HG03064 (cell line): Measurements from ENCODE around the gene XRCC6.
"Not testable (repeated sequence)": the region's sequence is repeated elsewhere in the genome, so short reads cannot be mapped to it uniquely, and the experiment has no call there.

Source experiments
- ATAC-seq: cut with Tn5 transposase; IDR thresholded peaks from one replicate; pipeline ENCODE4 v1.9.1; 2021; ENCODE audit warnings: low read depth; ENCODE audit not compliant: unreplicated experiment

Gene XRCC6

GRCh38 chr22:41597635-41597953, 23.5 kb upstream of the XRCC6 start:
- no peak for ATAC-seq

- ATAC-seq = no peak
Observed at GRCh38 chr22:41598081-41598480, 23.0 kb upstream of the XRCC6 start.

- ATAC-seq = no peak
Observed at GRCh38 chr22:41598891-41599635, 22.0 kb upstream of the XRCC6 start.

GRCh38 chr22:41600976-41601375, 20.1 kb upstream of the XRCC6 start:
- ATAC-seq = no peak

DNA sequence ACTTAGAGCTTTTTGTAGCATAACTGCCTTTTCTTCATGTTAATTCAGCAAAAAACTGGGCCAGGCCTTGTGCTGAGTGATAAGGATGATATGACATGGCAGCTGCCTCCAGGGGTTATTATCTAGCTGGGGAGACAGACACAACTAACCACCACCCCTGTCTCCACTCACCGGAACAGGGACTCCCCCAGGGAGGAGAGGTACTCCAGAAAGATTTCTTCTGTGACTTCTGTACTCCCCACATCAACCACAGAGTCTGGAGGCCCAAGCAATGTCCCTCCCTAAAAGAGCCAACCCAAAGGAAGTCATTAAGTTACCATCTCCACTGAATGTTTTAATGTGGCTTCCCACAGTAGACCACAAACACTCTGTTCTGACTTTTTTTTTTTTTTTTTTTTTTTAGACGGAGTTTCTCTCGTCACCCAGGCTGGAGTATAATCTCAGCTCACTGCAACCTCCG, 17.2 kb upstream of the XRCC6 start:
- ATAC-seq = no peak

GRCh38 chr22:41608386-41608785, 12.7 kb upstream of the XRCC6 start:
- no peak for ATAC-seq

DNA sequence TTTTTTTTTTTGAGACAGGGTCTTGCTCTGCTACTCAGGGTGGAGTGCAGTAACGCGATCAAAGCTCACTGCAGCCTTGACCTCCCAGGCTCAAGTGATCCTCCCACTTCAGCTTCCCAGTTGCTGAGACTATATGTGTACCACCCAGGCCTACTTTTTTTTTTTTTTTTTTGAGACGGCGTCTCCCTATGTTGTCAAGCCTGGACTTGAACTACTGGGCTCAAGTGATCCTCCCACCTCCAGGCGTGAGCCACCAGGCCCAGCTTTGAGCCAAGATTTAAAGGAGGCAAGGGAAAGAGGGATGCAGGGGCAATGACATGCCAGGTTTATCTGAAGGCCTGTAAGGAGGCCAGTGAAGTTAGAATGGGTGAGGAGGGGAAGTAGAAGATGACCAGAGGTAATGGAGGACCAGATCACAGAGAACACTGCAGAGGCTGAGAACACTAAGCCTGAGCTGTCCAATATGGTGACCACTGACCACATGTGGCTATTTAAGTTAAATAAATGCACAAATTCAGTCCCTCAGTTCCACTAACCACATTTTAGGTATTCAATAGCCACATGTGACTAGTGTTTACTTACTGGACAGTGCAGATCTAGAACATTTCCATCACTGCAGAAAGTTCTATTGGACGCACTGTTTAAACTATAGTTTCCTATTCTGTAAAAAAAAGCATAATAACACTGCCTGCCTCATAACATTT, 8.3 kb upstream of the XRCC6 start:
- ATAC-seq = no peak

- no peak for ATAC-seq
Observed at GRCh38 chr22:41613456-41613855, 7.6 kb upstream of the XRCC6 start.

- peak; percentile 26 for ATAC-seq
Observed at GRCh38 chr22:41619979-41620588, 1.0 kb upstream of the XRCC6 start.

- peak; percentile 16 for ATAC-seq
Observed at GRCh38 chr22:41620589-41621098, 451 bp upstream of the XRCC6 start, which contains the start of gene DESI1. Gene DESI1, minus strand, starts transcription at chr22:41621043. Its CDS starts 204 bp downstream, at chr22:41620839.

DNA sequence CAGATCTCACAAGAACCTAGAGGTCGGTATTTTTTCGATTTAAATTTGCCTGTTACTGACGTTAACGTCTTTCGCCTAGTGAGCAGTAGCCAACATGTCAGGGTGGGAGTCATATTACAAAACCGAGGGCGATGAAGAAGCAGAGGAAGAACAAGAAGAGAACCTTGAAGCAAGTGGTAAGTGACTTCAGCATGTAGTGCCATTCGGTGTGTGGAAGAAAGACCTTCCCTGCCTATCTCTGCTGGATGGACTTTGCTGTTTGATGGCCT, 750 bp downstream of the XRCC6 start:
- ATAC-seq = no peak

- ATAC-seq = no peak
Observed at GRCh38 chr22:41625577-41625976, 4.5 kb downstream of the XRCC6 start.

DNA sequence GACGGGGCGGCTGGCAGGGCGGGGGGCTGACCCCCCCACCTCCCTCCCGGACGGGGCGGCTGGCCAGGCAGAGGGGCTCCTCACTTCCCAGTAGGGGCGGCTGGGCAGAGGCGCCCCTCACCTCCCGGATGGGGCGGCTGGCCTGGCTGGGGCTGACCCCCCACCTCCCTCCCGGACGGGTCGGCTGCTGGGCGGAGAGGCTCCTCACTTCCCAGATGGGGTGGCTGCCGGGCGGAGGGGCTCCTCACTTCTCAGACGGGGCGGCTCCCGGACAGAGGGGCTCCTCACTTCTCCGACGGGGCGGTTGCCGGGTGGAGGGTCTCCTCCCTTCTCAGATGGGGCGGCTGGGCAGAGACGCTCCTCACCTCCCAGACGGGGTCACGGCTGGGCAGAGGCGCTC, 10.0 kb downstream of the XRCC6 start:
- ATAC-seq = not testable (repeated sequence)

DNA sequence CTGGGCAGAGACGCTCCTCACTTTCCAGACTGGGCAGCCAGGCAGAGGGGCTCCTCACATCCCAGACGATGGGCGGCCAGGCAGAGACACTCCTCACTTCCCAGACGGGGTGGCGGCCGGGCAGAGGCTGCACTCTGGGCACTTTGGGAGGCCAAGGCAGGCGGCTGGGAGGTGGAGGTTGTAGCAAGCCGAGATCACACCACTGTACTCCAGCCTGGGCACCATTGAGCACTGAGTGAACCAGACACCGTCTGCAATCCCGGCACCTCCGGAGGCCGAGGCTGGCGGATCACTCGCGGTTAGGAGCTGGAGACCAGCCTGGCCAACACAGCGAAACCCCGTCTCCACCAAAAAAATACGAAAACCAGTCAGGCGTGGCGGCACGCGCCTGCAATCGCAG, 10.5 kb downstream of the XRCC6 start:
- not testable (repeated sequence) for ATAC-seq

GRCh38 chr22:41634610-41635009, 13.5 kb downstream of the XRCC6 start:
- ATAC-seq = not testable (repeated sequence)

DNA sequence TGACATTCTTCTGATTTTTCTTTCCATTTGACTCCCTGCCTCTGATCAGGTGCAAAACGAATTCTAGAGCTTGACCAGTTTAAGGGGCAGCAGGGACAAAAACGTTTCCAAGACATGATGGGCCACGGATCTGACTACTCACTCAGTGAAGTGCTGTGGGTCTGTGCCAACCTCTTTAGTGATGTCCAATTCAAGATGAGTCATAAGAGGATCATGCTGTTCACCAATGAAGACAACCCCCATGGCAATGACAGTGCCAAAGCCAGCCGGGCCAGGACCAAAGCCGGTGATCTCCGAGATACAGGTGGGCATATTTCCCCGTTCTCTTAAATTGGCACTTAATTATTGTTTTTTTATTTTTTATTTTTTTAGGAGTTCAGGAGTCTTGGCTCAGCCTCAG, 15.4 kb downstream of the XRCC6 start:
- ATAC-seq = no peak

- not testable (repeated sequence) for ATAC-seq
Observed at GRCh38 chr22:41637623-41638022, 16.5 kb downstream of the XRCC6 start.

- ATAC-seq = no peak
Observed at GRCh38 chr22:41638124-41638523, 17.0 kb downstream of the XRCC6 start.

DNA sequence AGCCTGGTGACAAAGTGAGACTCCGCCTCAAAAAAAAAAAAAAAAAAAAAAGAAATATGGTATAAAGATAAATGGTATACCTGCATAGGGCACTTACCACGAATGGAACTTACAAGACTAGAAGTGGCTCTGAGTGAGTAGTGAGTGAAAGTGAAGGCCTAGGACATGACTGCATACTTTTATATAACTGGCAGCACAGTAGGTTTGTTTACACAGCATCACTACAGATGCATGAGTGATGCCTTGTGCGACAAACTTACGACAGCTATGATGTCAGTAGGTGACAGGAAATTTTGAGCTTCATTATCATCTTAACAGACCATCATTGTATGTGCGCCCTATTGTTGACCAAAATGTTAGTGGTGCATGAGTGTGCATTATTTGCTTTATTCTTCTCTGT, 17.7 kb downstream of the XRCC6 start:
- no peak for ATAC-seq

DNA sequence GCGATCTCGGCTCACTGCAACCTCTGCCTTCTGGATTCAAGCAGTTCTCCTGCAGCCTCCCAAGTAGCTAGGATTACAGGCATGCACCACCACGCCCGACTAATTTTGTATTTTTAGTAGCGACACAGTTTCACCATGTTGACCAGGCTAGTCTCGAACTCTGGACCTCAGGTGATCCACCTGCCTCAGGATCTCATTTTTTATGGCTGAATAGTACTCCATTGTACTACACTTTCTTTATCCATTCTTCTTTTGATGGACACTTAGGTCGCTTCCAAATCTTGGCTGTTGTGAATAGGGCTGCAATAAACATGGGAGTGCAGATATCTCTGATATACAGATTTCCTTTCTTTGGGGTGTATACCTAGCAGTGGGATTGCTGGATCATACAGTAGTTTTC, 20.8 kb downstream of the XRCC6 start:
- no peak for ATAC-seq

GRCh38 chr22:41642331-41643110, 21.4 kb downstream of the XRCC6 start:
- no peak for ATAC-seq
